Activated CD4-positive, alpha-beta T cell treated with anti-CD3 and anti-CD28 coated beads for 36 hours (primary cell): ENCODE data around the gene PDE2A. TPM values are rescaled to one million over a fixed set of nuclear protein-coding genes. Genes with fewer than 3 reads are reported as not detected.

Source experiments
- ATAC-seq: fragments of 200-7000 bp; cut with Tn5 transposase; one replicate; pipeline ENCODE4 v1.10.0; 2021; ENCODE audit warnings: mild to moderate bottlenecking, moderate library complexity
- CTCF ChIA-PET: fragments of 350-600 bp; sonication (Branson Sonifier 250); formaldehyde crosslinking; loops from one replicate; lab custom pipeline; 2021; ENCODE audit warnings: antibody characterized with exemption; lab: Charles Lee
- POLR2A ChIA-PET: fragments of 350-600 bp; sonication (Branson Sonifier 250); formaldehyde crosslinking; loops from one replicate; lab custom pipeline; 2021; ENCODE audit warnings: antibody characterized with exemption, inconsistent platforms; lab: Charles Lee
- DNase-seq: peaks from one replicate; pipeline ENCODE4 v3.0.0-alpha.2; 2020
- H3K27ac Mint-ChIP-seq: one replicate; pipeline ENCODE4 v1.8.0; 2021; ENCODE audit warnings: mixed read lengths
- H3K27me3 Mint-ChIP-seq: one replicate; pipeline ENCODE4 v1.8.0; 2021; ENCODE audit warnings: mixed read lengths
- H3K36me3 Mint-ChIP-seq: one replicate; pipeline ENCODE4 v1.8.0; 2021; ENCODE audit warnings: low read depth, mixed read lengths
- H3K4me1 Mint-ChIP-seq: one replicate; pipeline ENCODE4 v1.8.0; 2021; ENCODE audit warnings: mixed read lengths
- H3K4me3 Mint-ChIP-seq: one replicate; pipeline ENCODE4 v1.8.0; 2021; ENCODE audit warnings: mild to moderate bottlenecking, moderate library complexity, mixed read lengths
- H3K9me3 Mint-ChIP-seq: one replicate; pipeline ENCODE4 v1.8.0; 2021; ENCODE audit warnings: low read depth, mixed read lengths
- intact Hi-C, 2 experiments: fragments of 100-400 bp; cut with DNase I in 1 of 2; cut with micrococcal nuclease in 1 of 2; formaldehyde crosslinking; loops; one replicate each; pipeline versions ENCODE4 v1.14.2 to v1.15.1; 2022 to 2024; cut with DNase I, micrococcal nuclease
- total RNA-seq, 2 experiments: library from RNA; stranded (reverse); gene quantifications; one replicate each; pipeline ENCODE4 v1.2.3, GENCODE V29; 2021

Gene PDE2A
- total RNA-seq, 2 experiments from 2014 or later, result 0.30 to 0.73 TPM

DNA sequence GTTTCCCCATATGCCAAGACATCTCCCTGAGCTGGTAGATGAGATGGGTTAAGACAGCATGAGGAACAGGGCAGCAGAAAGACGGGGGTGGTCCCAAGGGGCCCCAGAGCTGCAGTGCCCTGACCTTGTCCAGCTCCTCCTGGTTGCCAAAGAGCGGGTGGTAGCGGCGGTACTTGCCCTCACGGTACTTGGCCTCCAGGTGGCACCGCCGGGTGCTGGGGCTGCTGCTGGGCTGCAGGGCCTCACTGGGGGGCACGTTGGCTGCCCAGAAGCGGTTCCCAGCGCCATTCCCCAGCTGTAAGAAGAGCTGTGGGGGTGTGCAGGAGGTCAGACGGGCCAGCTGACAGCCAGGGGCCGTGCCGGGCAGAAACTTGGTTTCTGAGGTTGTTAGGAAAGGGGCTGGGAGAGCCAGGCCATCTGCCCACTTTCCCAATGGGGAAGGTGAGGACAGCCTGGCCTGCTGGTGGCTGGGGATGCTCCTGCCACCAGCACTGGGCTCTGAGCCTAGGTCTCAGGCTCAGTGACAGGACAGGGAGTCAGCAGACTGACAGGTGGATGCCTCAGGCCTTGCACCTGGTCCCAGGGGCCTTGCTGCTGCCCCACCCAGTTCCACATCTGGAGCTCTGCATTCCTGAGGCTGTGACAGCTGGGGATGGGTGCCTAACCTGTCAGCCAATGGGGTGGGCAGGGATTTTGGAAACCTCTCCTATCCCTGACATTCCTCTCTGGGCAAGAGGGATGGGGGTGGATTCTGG lies 30.0 kb upstream of the PDE2A start:
- ChIA-PET POLR2A (no interaction called here), CTCF (interaction anchor here (0.6 to 1.5 kb wide), 2 partner anchors 77 to 474 kb away, joined by 3 read pairs; no protein-coding TSS in a partner anchor)
- intact Hi-C loops, result no loop called here
- H3K27ac Mint-ChIP-seq, result no peak overlapping the region
- peaks cover 33% of the 10 kb centered on the region for H3K36me3 Mint-ChIP-seq
- H3K4me3 Mint-ChIP-seq, result no peak overlapping the region
- H3K9me3 Mint-ChIP-seq, result no peaks in the 10 kb centered on the region
- no peaks in the 10 kb centered on the region for H3K4me1 Mint-ChIP-seq
- ATAC-seq (no peak), DNase-seq (peak; percentile 26)
- no peaks in the 10 kb centered on the region for H3K27me3 Mint-ChIP-seq

GRCh38 chr11:72703267-72704008 lies 29.2 kb upstream of the PDE2A start:
- H3K27me3 Mint-ChIP-seq, result no peaks in the 10 kb centered on the region
- no peak overlapping the region for H3K27ac Mint-ChIP-seq
- intact Hi-C loops, result no loop called here
- ChIA-PET CTCF (interaction anchor here (0.6 to 1.5 kb wide), 2 partner anchors 77 to 475 kb away, joined by 3 read pairs; no protein-coding TSS in a partner anchor), POLR2A (no interaction called here)
- ATAC-seq (no peak), DNase-seq (no peak)
- peaks cover 39% of the 10 kb centered on the region for H3K36me3 Mint-ChIP-seq
- no peaks in the 10 kb centered on the region for H3K4me1 Mint-ChIP-seq
- H3K4me3 Mint-ChIP-seq, result no peak overlapping the region
- no peaks in the 10 kb centered on the region for H3K9me3 Mint-ChIP-seq

DNA sequence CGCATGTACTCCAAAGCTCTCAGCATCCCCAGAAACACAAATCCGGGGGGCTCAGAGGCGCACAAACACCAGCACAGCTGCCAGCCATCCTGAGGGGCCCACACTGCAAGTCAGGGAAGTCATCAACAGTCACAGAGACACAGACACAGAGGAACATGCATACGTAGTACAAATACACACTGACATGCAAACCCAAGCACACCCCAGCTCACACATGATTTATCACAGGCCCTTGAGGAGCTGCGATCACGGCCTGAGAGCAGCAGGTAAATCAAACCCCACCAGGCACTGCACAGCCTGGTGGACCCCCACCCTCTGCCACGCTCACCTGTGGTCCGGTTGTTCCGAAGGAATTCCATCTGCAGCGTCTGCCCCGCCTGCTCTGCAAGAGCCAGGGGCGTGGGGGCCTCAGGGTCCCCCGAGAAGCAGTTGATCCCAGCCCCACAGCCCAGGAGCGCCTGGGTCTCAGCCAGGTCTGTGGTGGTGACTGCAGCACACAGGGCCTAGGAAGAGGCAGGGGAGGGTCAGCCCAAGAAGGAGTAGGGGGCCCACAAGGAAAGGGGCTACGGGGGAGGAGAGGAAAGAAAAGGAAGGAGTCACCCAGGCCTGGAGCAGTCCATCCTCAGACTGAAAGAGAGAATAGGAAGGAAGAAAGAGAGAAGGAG lies 28.5 kb upstream of the PDE2A start:
- POLR2A ChIA-PET, result no interaction called here
- ATAC-seq (no peak), DNase-seq (no peak)
- Mint-ChIP-seq H3K9me3 (no peaks in the 10 kb centered on the region), H3K36me3 (peaks cover 38% of the 10 kb centered on the region), H3K27me3 (no peaks in the 10 kb centered on the region), H3K27ac (no peak overlapping the region), H3K4me3 (no peak overlapping the region), H3K4me1 (no peaks in the 10 kb centered on the region)
- intact Hi-C loops, result no loop called here
- CTCF ChIA-PET, result no interaction called here

DNA sequence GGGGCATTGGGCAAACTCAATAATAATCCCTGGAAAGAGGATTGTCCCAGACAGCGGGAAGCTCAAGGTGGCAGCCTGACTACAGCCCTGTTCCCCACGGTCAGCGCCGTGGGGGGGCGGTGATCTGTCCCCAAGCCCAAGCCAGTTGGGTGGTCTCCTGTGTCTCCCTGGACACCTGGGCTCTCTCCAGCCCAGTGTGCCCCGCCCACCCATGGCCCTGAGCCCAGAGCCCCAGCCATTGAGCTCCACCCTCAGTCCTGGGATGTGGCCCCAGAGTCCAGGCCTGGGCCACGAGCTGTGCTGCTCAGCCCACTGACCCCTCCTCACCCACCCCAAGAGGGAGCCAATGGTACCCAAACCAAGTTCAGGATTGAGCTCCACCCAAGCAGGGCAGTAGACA lies 27.9 kb upstream of the PDE2A start:
- no peak for ATAC-seq
- H3K27me3 Mint-ChIP-seq, result no peaks in the 10 kb centered on the region
- no peak overlapping the region for H3K4me3 Mint-ChIP-seq
- ChIA-PET POLR2A (no interaction called here), CTCF (interaction anchor here (0.7 kb wide), 1 partner anchor 283 kb away, joined by 3 read pairs; no protein-coding TSS in a partner anchor)
- no peaks in the 10 kb centered on the region for H3K4me1 Mint-ChIP-seq
- peaks cover 33% of the 10 kb centered on the region for H3K36me3 Mint-ChIP-seq
- no peaks in the 10 kb centered on the region for H3K9me3 Mint-ChIP-seq
- intact Hi-C loops, result no loop called here
- no peak for DNase-seq
- no peak overlapping the region for H3K27ac Mint-ChIP-seq

- ChIA-PET POLR2A (no interaction called here), CTCF (interaction anchor here (0.7 kb wide), 1 partner anchor 283 kb away, joined by 3 read pairs; no protein-coding TSS in a partner anchor)
- Mint-ChIP-seq H3K36me3 (peaks cover 27% of the 10 kb centered on the region), H3K4me1 (no peaks in the 10 kb centered on the region), H3K9me3 (no peaks in the 10 kb centered on the region), H3K27me3 (no peaks in the 10 kb centered on the region), H3K4me3 (no peak overlapping the region), H3K27ac (no peak overlapping the region)
- DNase-seq (no peak), ATAC-seq (no peak)
- intact Hi-C loops, result no loop called here
Observed at GRCh38 chr11:72701466-72701865, 27.2 kb upstream of the PDE2A start.

GRCh38 chr11:72700146-72700545 lies 25.9 kb upstream of the PDE2A start:
- intact Hi-C loops, result no loop called here
- peaks cover 26% of the 10 kb centered on the region for H3K36me3 Mint-ChIP-seq
- CTCF ChIA-PET, result no interaction called here

GRCh38 chr11:72697814-72698213 lies 23.6 kb upstream of the PDE2A start:
- Mint-ChIP-seq H3K4me3 (no peak overlapping the region), H3K4me1 (no peaks in the 10 kb centered on the region), H3K27ac (no peak overlapping the region), H3K27me3 (no peaks in the 10 kb centered on the region), H3K36me3 (peaks cover 32% of the 10 kb centered on the region), H3K9me3 (no peaks in the 10 kb centered on the region)
- ChIA-PET CTCF (interaction anchor here (0.6 to 1.7 kb wide), 4 partner anchors 12 to 27 kb away, joined by 3 to 5 read pairs (median 4); no protein-coding TSS in a partner anchor), POLR2A (no interaction called here)
- intact Hi-C loops, result no loop called here
- no peak for ATAC-seq
- DNase-seq, result no peak

More at GRCh38 chr11:72700146-72700545, 25.9 kb upstream of the PDE2A start:
- no peaks in the 10 kb centered on the region for H3K4me1 Mint-ChIP-seq
- POLR2A ChIA-PET, result no interaction called here
- H3K4me3 Mint-ChIP-seq, result no peak overlapping the region
- no peaks in the 10 kb centered on the region for H3K27me3 Mint-ChIP-seq
- ATAC-seq (peak; percentile 42), DNase-seq (no peak)
- no peak overlapping the region for H3K27ac Mint-ChIP-seq
- no peaks in the 10 kb centered on the region for H3K9me3 Mint-ChIP-seq

DNA sequence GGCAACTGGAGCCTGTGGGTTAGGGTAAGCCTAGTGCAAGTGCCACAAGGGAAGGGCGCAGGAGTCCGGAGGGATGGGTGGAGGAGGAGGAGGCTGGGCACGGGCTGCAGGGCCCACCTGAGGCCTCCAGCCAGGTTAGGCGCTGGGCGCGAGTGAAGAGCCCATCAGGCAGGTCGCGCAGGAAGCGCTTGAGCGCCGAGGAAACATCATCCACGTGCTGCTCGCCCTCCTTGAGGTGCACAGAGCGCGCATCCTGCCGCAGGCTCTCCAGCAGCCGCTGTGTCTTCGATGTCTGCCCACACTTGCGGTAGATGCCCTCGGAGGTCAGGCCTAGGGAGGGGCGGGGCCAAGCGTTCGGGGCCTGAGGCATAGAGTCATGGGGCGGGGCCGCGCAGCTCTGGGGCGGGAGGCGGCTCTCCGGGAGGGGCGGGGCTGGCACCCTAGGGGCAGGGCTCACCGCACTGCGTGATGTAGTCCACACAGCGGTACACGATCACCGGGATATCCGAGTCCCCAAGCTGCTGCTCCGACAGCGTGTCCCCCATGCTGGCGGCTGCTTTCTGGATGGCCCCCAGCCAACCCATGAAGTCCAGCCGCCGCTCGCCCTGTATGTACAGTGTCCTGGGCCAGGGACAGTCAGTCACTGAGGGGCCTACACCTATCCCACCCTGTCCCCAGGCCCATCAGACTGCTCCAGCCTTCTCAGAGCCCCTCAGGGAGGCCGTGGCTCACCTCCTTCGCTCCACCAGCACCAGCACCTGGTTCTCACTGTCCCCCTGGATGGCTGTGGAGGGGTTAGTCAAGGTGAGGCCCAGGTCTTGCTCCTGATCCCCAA lies 22.9 kb upstream of the PDE2A start:
- POLR2A ChIA-PET, result no interaction called here
- ATAC-seq (peak; percentile 20), DNase-seq (no peak)
- Mint-ChIP-seq H3K27me3 (no peaks in the 10 kb centered on the region), H3K4me1 (no peaks in the 10 kb centered on the region), H3K27ac (no peak overlapping the region), H3K4me3 (no peak overlapping the region), H3K9me3 (no peaks in the 10 kb centered on the region), H3K36me3 (peaks cover 32% of the 10 kb centered on the region)
- CTCF ChIA-PET, result interaction anchor here (0.8 to 1.1 kb wide), 2 partner anchors 13 to 28 kb away, joined by 3 to 4 read pairs; no protein-coding TSS in a partner anchor
- intact Hi-C loops, result no loop called here

GRCh38 chr11:72695354-72695753 lies 21.1 kb upstream of the PDE2A start:
- Mint-ChIP-seq H3K4me1 (no peaks in the 10 kb centered on the region), H3K9me3 (no peaks in the 10 kb centered on the region), H3K36me3 (peaks cover 24% of the 10 kb centered on the region), H3K27ac (no peak overlapping the region), H3K27me3 (no peaks in the 10 kb centered on the region), H3K4me3 (no peak overlapping the region)
- intact Hi-C loops, result no loop called here
- ATAC-seq (no peak), DNase-seq (no peak)
- CTCF ChIA-PET, result no interaction called here
- POLR2A ChIA-PET, result no interaction called here

GRCh38 chr11:72693271-72693968 lies 19.2 kb upstream of the PDE2A start:
- POLR2A ChIA-PET, result no interaction called here
- no peaks in the 10 kb centered on the region for H3K27me3 Mint-ChIP-seq
- H3K36me3 Mint-ChIP-seq, result peaks cover 11% of the 10 kb centered on the region
- H3K27ac Mint-ChIP-seq, result no peak overlapping the region
- H3K4me1 Mint-ChIP-seq, result no peaks in the 10 kb centered on the region
- intact Hi-C loops, result no loop called here
- CTCF ChIA-PET, result interaction anchor here (1.6 kb wide), 1 partner anchor 9 kb away, joined by 8 read pairs; no protein-coding TSS in a partner anchor
- no peak overlapping the region for H3K4me3 Mint-ChIP-seq
- DNase-seq, result no peak
- H3K9me3 Mint-ChIP-seq, result no peaks in the 10 kb centered on the region
- ATAC-seq, result no peak
